ENCODE data around the gene UBE4B. TPM values are rescaled to one million over a fixed set of nuclear protein-coding genes. Genes with fewer than 3 reads are reported as not detected.
A peak's percentile ranks its signal among the peaks of the same experiment; 100 is the strongest.

Gene UBE4B
- 59.3 and 62.2 TPM in 2 replicates for total RNA-seq
- long read RNA-seq, full-length matches to known transcripts: 6 of 47 reads
- long read RNA-seq, partial matches to known transcripts: 37 of 47 reads
- long read RNA-seq, other reads (novel, unspliced or antisense): 4 of 47 reads

DNA sequence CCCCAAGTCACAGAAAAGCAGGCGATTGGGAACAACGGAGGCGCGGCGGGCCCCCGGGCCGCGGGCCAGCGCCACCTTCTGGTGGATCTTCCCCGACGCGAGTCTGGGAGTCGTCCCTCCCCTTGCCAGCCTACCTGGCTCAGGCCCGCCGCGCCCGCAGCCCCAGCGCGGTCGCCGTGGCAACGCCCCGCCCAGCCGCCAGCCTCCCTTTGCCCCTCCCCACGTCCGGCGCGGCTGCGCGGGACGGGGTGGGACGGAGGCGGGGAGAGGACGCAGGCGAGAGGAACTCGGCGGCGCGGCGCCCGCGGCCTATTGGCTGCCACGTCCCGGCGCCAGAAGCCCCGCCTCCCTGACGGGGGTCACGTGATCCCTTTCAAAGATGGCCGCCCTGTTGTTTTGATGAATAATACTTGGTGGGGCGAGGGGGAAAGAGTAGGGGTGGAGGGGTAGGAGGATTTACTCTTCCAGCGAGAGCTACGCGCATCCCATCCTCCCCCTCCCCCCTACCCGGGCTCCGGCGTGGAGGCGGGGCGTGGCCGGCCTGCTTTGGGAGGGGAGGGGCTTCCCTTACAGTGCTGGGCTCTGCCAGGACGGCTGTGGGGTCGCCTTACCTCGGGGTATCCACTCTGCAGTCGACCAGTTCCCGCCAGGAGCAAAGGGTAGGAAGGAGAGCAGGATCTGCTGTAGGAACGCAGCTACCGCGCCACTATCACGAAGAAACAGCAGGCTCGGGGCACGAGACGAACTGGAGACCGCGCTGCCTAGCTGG, at the start of gene UBE4B:
Gene UBE4B (plus strand): TSS at position 369 of the 769 bp plus-strand sequence. CDS start 713 bp downstream, outside the sequence.
- Mint-ChIP-seq H3K4me1 (ENCODE audit: unreplicated experiment) (peaks cover 36% of the 10 kb centered on the region), H3K27me3 (ENCODE audit: unreplicated experiment) (no peaks in the 10 kb centered on the region), H3K9me3 (ENCODE audit: unreplicated experiment) (no peaks in the 10 kb centered on the region), H3K36me3 (ENCODE audit: unreplicated experiment) (peaks cover 3% of the 10 kb centered on the region), H3K27ac (ENCODE audit: unreplicated experiment) (peak within 1 kb of the TSS; percentile 88), H3K4me3 (ENCODE audit: unreplicated experiment) (peak within 1 kb of the TSS; percentile 93)
- TF ChIP-seq CTCF (IDR thresholded peaks at IDR 0.05): peak; percentile 97
- DNase-seq (ENCODE audit: extremely low spot score, unreplicated experiment): peak; percentile 100

- no peak for TF ChIP-seq CTCF (IDR thresholded peaks at IDR 0.05)
- no peak overlapping the region for H3K27ac Mint-ChIP-seq (ENCODE audit: unreplicated experiment)
- no peak for DNase-seq (ENCODE audit: extremely low spot score, unreplicated experiment)
- no peak overlapping the region for H3K4me3 Mint-ChIP-seq (ENCODE audit: unreplicated experiment)
- H3K27me3 Mint-ChIP-seq (ENCODE audit: unreplicated experiment): no peaks in the 10 kb centered on the region
- H3K36me3 Mint-ChIP-seq (ENCODE audit: unreplicated experiment): peaks cover 14% of the 10 kb centered on the region
- no peaks in the 10 kb centered on the region for H3K9me3 Mint-ChIP-seq (ENCODE audit: unreplicated experiment)
- no peaks in the 10 kb centered on the region for H3K4me1 Mint-ChIP-seq (ENCODE audit: unreplicated experiment)
Measured at GRCh38 chr1:9984253-9984652, 48.5 kb upstream of the UBE4B start.

- no peak for TF ChIP-seq CTCF (IDR thresholded peaks at IDR 0.05)
- no peaks in the 10 kb centered on the region for H3K4me1 Mint-ChIP-seq (ENCODE audit: unreplicated experiment)
- peaks cover 14% of the 10 kb centered on the region for H3K36me3 Mint-ChIP-seq (ENCODE audit: unreplicated experiment)
- H3K27me3 Mint-ChIP-seq (ENCODE audit: unreplicated experiment): no peaks in the 10 kb centered on the region
- no peaks in the 10 kb centered on the region for H3K9me3 Mint-ChIP-seq (ENCODE audit: unreplicated experiment)
- H3K27ac Mint-ChIP-seq (ENCODE audit: unreplicated experiment): no peak overlapping the region
- H3K4me3 Mint-ChIP-seq (ENCODE audit: unreplicated experiment): no peak overlapping the region
- DNase-seq (ENCODE audit: extremely low spot score, unreplicated experiment): no peak
Measured at GRCh38 chr1:9985001-9985400, 47.8 kb upstream of the UBE4B start.

- Mint-ChIP-seq H3K4me3 (ENCODE audit: unreplicated experiment) (no peak overlapping the region), H3K4me1 (ENCODE audit: unreplicated experiment) (no peaks in the 10 kb centered on the region), H3K36me3 (ENCODE audit: unreplicated experiment) (no peaks in the 10 kb centered on the region), H3K27ac (ENCODE audit: unreplicated experiment) (no peak overlapping the region), H3K9me3 (ENCODE audit: unreplicated experiment) (no peaks in the 10 kb centered on the region), H3K27me3 (ENCODE audit: unreplicated experiment) (no peaks in the 10 kb centered on the region)
- no peak for DNase-seq (ENCODE audit: extremely low spot score, unreplicated experiment)
- TF ChIP-seq CTCF (IDR thresholded peaks at IDR 0.05): no peak
Measured at GRCh38 chr1:9989773-9990172, 43.0 kb upstream of the UBE4B start.

GRCh38 chr1:9990944-9991343, 41.8 kb upstream of the UBE4B start:
- no peaks in the 10 kb centered on the region for H3K27me3 Mint-ChIP-seq (ENCODE audit: unreplicated experiment)
- no peaks in the 10 kb centered on the region for H3K9me3 Mint-ChIP-seq (ENCODE audit: unreplicated experiment)
- no peak for TF ChIP-seq CTCF (IDR thresholded peaks at IDR 0.05)
- H3K4me1 Mint-ChIP-seq (ENCODE audit: unreplicated experiment): no peaks in the 10 kb centered on the region
- no peak overlapping the region for H3K27ac Mint-ChIP-seq (ENCODE audit: unreplicated experiment)
- DNase-seq (ENCODE audit: extremely low spot score, unreplicated experiment): no peak
- H3K36me3 Mint-ChIP-seq (ENCODE audit: unreplicated experiment): no peaks in the 10 kb centered on the region
- H3K4me3 Mint-ChIP-seq (ENCODE audit: unreplicated experiment): no peak overlapping the region
